CD4-positive, alpha-beta T cell treated with Interleukin-6 at 100 ng/mL for 8 hours (primary cell): Measurements from ENCODE around the gene FKRP.
"Not testable (repeated sequence)": the region's sequence is repeated elsewhere in the genome, so short reads cannot be mapped to it uniquely, and the experiment has no call there.

ENCODE experiments used
- DNase-seq: peaks from one replicate; pipeline ENCODE4 v3.0.0-alpha.2; 2020; ENCODE audit warnings: mixed read lengths, low spot score

FKRP gene

GRCh38 chr19:46745521-46746280, at the start of gene FKRP:
FKRP (plus strand) TSS chr19:46746057; CDS start chr19:46755451, 9,394 bp downstream.
- no peak for DNase-seq

GRCh38 chr19:46696866-46697203, 49.0 kb upstream of the FKRP start:
- no peak for DNase-seq

GRCh38 chr19:46697204-46697960, 48.5 kb upstream of the FKRP start:
- no peak for DNase-seq

GRCh38 chr19:46698395-46699321, 47.2 kb upstream of the FKRP start:
- DNase-seq, result no peak

- DNase-seq, result no peak
Measured at GRCh38 chr19:46700704-46701103, 45.2 kb upstream of the FKRP start.

GRCh38 chr19:46704379-46705076, 41.3 kb upstream of the FKRP start:
- peak; percentile 77 for DNase-seq

- DNase-seq, result no peak
Measured at GRCh38 chr19:46710687-46711086, 35.2 kb upstream of the FKRP start.

GRCh38 chr19:46712768-46713338, 33.0 kb upstream of the FKRP start:
- not testable (repeated sequence) for DNase-seq

GRCh38 chr19:46713781-46714443, 31.9 kb upstream of the FKRP start:
- peak; percentile 83 for DNase-seq

- peak; percentile 71 for DNase-seq
Measured at GRCh38 chr19:46714444-46715106, 31.3 kb upstream of the FKRP start.

GRCh38 chr19:46715620-46715974, 30.3 kb upstream of the FKRP start:
- no peak for DNase-seq

- DNase-seq, result no peak
Measured at GRCh38 chr19:46715975-46716671, 29.7 kb upstream of the FKRP start.

- DNase-seq, result no peak
Measured at GRCh38 chr19:46716672-46717033, 29.2 kb upstream of the FKRP start.

GRCh38 chr19:46717034-46717715, 28.7 kb upstream of the FKRP start, which contains the start of gene PRKD2:
PRKD2 (minus strand) TSS chr19:46717114; CDS start chr19:46716370, 744 bp downstream.
- peak; percentile 81 for DNase-seq

- no peak for DNase-seq
Measured at GRCh38 chr19:46717716-46718143, 28.1 kb upstream of the FKRP start.

- peak; percentile 64 for DNase-seq
Measured at GRCh38 chr19:46718157-46718933, 27.5 kb upstream of the FKRP start.

GRCh38 chr19:46718934-46719622, 26.8 kb upstream of the FKRP start:
- no peak for DNase-seq
